ENCODE data around the gene HOXA9.

Gene HOXA9

GRCh38 chr7:27161214-27161720, 4.1 kb downstream of the HOXA9 start:
- no peak for ATAC-seq
- TF ChIP-seq CREB5 (CRISPR knock-in tag; IDR thresholded peaks at IDR 0.05; ENCODE audit: low read depth) (no peak), POU6F1 (CRISPR knock-in tag; IDR thresholded peaks at IDR 0.05; ENCODE audit: borderline replicate concordance, low read depth) (no peak), CSRNP3 (CRISPR knock-in tag; IDR thresholded peaks at IDR 0.05) (no peak), CSDC2 (CRISPR knock-in tag; IDR thresholded peaks at IDR 0.05) (no peak), PPARA (CRISPR knock-in tag; IDR thresholded peaks at IDR 0.05; ENCODE audit: borderline replicate concordance) (no peak), TOX (CRISPR knock-in tag; IDR thresholded peaks at IDR 0.05; ENCODE audit: borderline replicate concordance) (no peak), RARB (CRISPR knock-in tag; IDR thresholded peaks at IDR 0.05) (no peak), TSHZ2 (CRISPR knock-in tag; IDR thresholded peaks at IDR 0.05) (no peak), BACH2 (CRISPR knock-in tag; IDR thresholded peaks at IDR 0.05; ENCODE audit: borderline replicate concordance) (no peak), ZC3H10 (CRISPR knock-in tag; IDR thresholded peaks at IDR 0.05) (no peak), ZNF565 (CRISPR knock-in tag; conservative IDR thresholded peaks at IDR 0.05; ENCODE audit: low read depth) (no peak), ZNF70 (CRISPR knock-in tag; IDR thresholded peaks at IDR 0.05) (no peak), PATZ1 (CRISPR knock-in tag; IDR thresholded peaks at IDR 0.05; ENCODE audit: borderline replicate concordance) (no peak), OSR1 (CRISPR knock-in tag; IDR thresholded peaks at IDR 0.05) (no peak), SNAI2 (CRISPR knock-in tag; IDR thresholded peaks at IDR 0.05) (no peak)

- ATAC-seq = peak; percentile 85
- TF ChIP-seq CREB5 (CRISPR knock-in tag; IDR thresholded peaks at IDR 0.05; ENCODE audit: low read depth) = no peak
- no peak for TF ChIP-seq ZFP3 (CRISPR knock-in tag; IDR thresholded peaks at IDR 0.05)
- no peak for TF ChIP-seq ZFP30 (CRISPR knock-in tag; IDR thresholded peaks at IDR 0.05)
- TF ChIP-seq ZNF8 (CRISPR knock-in tag; IDR thresholded peaks at IDR 0.05) = no peak
- TF ChIP-seq RARB (CRISPR knock-in tag; IDR thresholded peaks at IDR 0.05) = no peak
- TF ChIP-seq ZNF70 (CRISPR knock-in tag; IDR thresholded peaks at IDR 0.05) = no peak
- TF ChIP-seq GLIS3 (CRISPR knock-in tag; IDR thresholded peaks at IDR 0.05) = no peak
- no peak for TF ChIP-seq ISL1 (CRISPR knock-in tag; IDR thresholded peaks at IDR 0.05)
- TF ChIP-seq ARNTL (CRISPR knock-in tag; IDR thresholded peaks at IDR 0.05; ENCODE audit: borderline replicate concordance, low read depth) = no peak
- TF ChIP-seq ZC3H10 (CRISPR knock-in tag; IDR thresholded peaks at IDR 0.05) = no peak
- TF ChIP-seq ZNF565 (CRISPR knock-in tag; conservative IDR thresholded peaks at IDR 0.05; ENCODE audit: low read depth) = no peak
- TF ChIP-seq SNAI2 (CRISPR knock-in tag; IDR thresholded peaks at IDR 0.05) = no peak
- TF ChIP-seq TCF4 (CRISPR knock-in tag; IDR thresholded peaks at IDR 0.05; ENCODE audit: borderline replicate concordance) = no peak
- no peak for TF ChIP-seq CSRNP3 (CRISPR knock-in tag; IDR thresholded peaks at IDR 0.05)
- TF ChIP-seq OSR1 (CRISPR knock-in tag; IDR thresholded peaks at IDR 0.05) = no peak
- no peak for TF ChIP-seq CSDC2 (CRISPR knock-in tag; IDR thresholded peaks at IDR 0.05)
- TF ChIP-seq PPARA (CRISPR knock-in tag; IDR thresholded peaks at IDR 0.05; ENCODE audit: borderline replicate concordance) = no peak
- no peak for TF ChIP-seq TOX (CRISPR knock-in tag; IDR thresholded peaks at IDR 0.05; ENCODE audit: borderline replicate concordance)
Measured at GRCh38 chr7:27160546-27161213, 4.7 kb downstream of the HOXA9 start.
